H1 (cell line): ENCODE measurements around the gene PGM1. TPM values are rescaled to one million over a fixed set of nuclear protein-coding genes. Genes with fewer than 3 reads are reported as not detected.

ENCODE experiments used
- CTCF ChIA-PET: fragments of 300-600 bp; sonication (Branson Sonifier 250); formaldehyde crosslinking; loops from one replicate; lab custom pipeline; 2021; ENCODE audit not compliant: partially characterized antibody; lab: Charles Lee
- POLR2A ChIA-PET: fragments of 300-600 bp; sonication (Branson Sonifier 250); formaldehyde crosslinking; loops from one replicate; lab custom pipeline; 2021; ENCODE audit warnings: inconsistent platforms; ENCODE audit not compliant: partially characterized antibody; lab: Charles Lee
- DNase-seq, 2 experiments: peaks; one replicate each; pipeline versions ENCODE4 v3.0.0 to v3.0.0-alpha.2; 2010 to 2022; ENCODE audit warnings: low spot score in 2 of 2, low read depth in 1 of 2, mixed read lengths in 1 of 2
- FAIRE-seq: peaks from 2 replicates; lab custom pipeline; 2011; peaks lifted over from hg19 to GRCh38; lab: Jason Lieb, UNC
- H2AFZ ChIP-seq: 2 replicates; pipeline ENCODE4 v1.8.1; 2012; ENCODE audit warnings: low read length, inconsistent platforms
- H2AK5ac ChIP-seq: 2 replicates; pipeline ENCODE4 v1.6.1; 2013; ENCODE audit warnings: low read depth, low read length
- H2BK120ac ChIP-seq: replicated peaks from 2 replicates; pipeline ENCODE3; 2013; ENCODE audit warnings: low read depth, low read length, inconsistent platforms
- H2BK12ac ChIP-seq: 2 replicates; pipeline ENCODE4 v1.6.1; 2013; ENCODE audit warnings: low read depth, low read length
- H2BK15ac ChIP-seq: 2 replicates; pipeline ENCODE4 v1.6.1; 2013; ENCODE audit warnings: low read length
- H2BK20ac ChIP-seq: 2 replicates; pipeline ENCODE4 v1.6.1; 2013; ENCODE audit warnings: low read length
- H2BK5ac ChIP-seq: 2 replicates; pipeline ENCODE4 v1.6.1; 2013; ENCODE audit warnings: low read depth, low read length
- H3K14ac ChIP-seq: 2 replicates; pipeline ENCODE4 v1.6.1; 2013; ENCODE audit warnings: inconsistent platforms; ENCODE audit not compliant: insufficient read length
- H3K18ac ChIP-seq: 2 replicates; pipeline ENCODE4 v1.6.1; 2013; ENCODE audit warnings: low read length; ENCODE audit errors: extremely low read depth
- H3K23ac ChIP-seq: 2 replicates; pipeline ENCODE4 v1.6.1; 2013; ENCODE audit warnings: inconsistent platforms; ENCODE audit not compliant: insufficient read length
- H3K23me2 ChIP-seq: 2 replicates; pipeline ENCODE4 v1.6.1; 2013; ENCODE audit warnings: low read depth, low read length
- H3K27ac ChIP-seq: 2 replicates; pipeline ENCODE4 v1.6.1; 2011; ENCODE audit warnings: low read depth, low read length, inconsistent platforms
- H3K27me3 ChIP-seq, 4 experiments: replicated peaks in 1 of 4; 1 replicate in 1 of 4; 2 replicates in 3 of 4; pipeline versions ENCODE4 v1.6.1 to v1.8.1; 2011 to 2013; ENCODE audit warnings: low read length in 3 of 4, mild to moderate bottlenecking in 3 of 4, inconsistent platforms in 2 of 4, mixed read lengths in 2 of 4, moderate library complexity in 1 of 4; ENCODE audit not compliant: control insufficient read depth in 3 of 4, insufficient read depth in 3 of 4; ENCODE audit errors: extremely low read depth in 1 of 4
- H3K36me3 ChIP-seq, 4 experiments: 2 replicates each; pipeline versions ENCODE4 v1.6.1 to v1.8.1; 2011 to 2013; ENCODE audit warnings: mild to moderate bottlenecking in 4 of 4, low read length in 3 of 4, moderate library complexity in 2 of 4, control low read depth in 1 of 4, inconsistent platforms in 1 of 4; ENCODE audit not compliant: insufficient read depth in 4 of 4, control insufficient read depth in 2 of 4
- H3K4ac ChIP-seq: replicated peaks from 2 replicates; pipeline ENCODE3; 2013; ENCODE audit warnings: low read length, low read depth, mixed read lengths, inconsistent platforms; ENCODE audit not compliant: insufficient read length
- H3K4me1 ChIP-seq, 4 experiments: replicated peaks in 1 of 4; 1 replicate in 1 of 4; 2 replicates in 3 of 4; pipeline versions ENCODE4 v1.6.1 to v1.8.1; 2011 to 2013; ENCODE audit warnings: low read length in 3 of 4, inconsistent platforms in 2 of 4, mixed read lengths in 1 of 4; ENCODE audit not compliant: insufficient read depth in 4 of 4, control insufficient read depth in 3 of 4
- H3K4me2 ChIP-seq, 2 experiments: 2 replicates each; pipeline versions ENCODE4 v1.6.1 to v1.8.1; 2011 to 2013; ENCODE audit warnings: low read depth in 2 of 2, low read length in 2 of 2, control low read depth in 1 of 2, inconsistent platforms in 1 of 2, mild to moderate bottlenecking in 1 of 2; ENCODE audit not compliant: insufficient read depth in 1 of 2
- H3K4me3 ChIP-seq, 4 experiments: fragments of 200-600, 300-600 bp in 1 of 4; sonication (generic), shearing (Covaris generic), sonication (Bioruptor Twin) in 1 of 4; 2 replicates each; pipeline versions ENCODE4 v1.5.1 to v1.8.1; 2011 to 2016; ENCODE audit warnings: low read length in 4 of 4, low read depth in 3 of 4, control low read depth in 2 of 4, inconsistent platforms in 2 of 4, mild to moderate bottlenecking in 2 of 4, mixed read lengths in 1 of 4, moderate library complexity in 1 of 4; ENCODE audit not compliant: insufficient read depth in 2 of 4; ENCODE audit errors: extremely low read depth in 1 of 4
- H3K56ac ChIP-seq: replicated peaks from 2 replicates; pipeline ENCODE3; 2013; ENCODE audit warnings: low read depth, mild to moderate bottlenecking, mixed read lengths, low read length, inconsistent platforms; ENCODE audit not compliant: insufficient read length
- H3K79me1 ChIP-seq: 2 replicates; pipeline ENCODE4 v1.6.1; 2013; ENCODE audit warnings: low read depth, low read length, control low read depth
- H3K79me2 ChIP-seq, 2 experiments: 2 replicates each; pipeline versions ENCODE4 v1.6.1 to v1.8.1; 2012 to 2013; ENCODE audit warnings: low read length in 2 of 2, mild to moderate bottlenecking in 2 of 2, inconsistent platforms in 1 of 2; ENCODE audit not compliant: insufficient read depth in 2 of 2, control insufficient read depth in 1 of 2
- H3K9ac ChIP-seq, 4 experiments: replicated peaks in 1 of 4; 1 replicate in 1 of 4; 2 replicates in 3 of 4; pipeline versions ENCODE4 v1.6.1 to v1.8.1; 2011 to 2013; ENCODE audit warnings: low read depth in 3 of 4, low read length in 3 of 4, control low read depth in 2 of 4, mild to moderate bottlenecking in 2 of 4, moderate library complexity in 2 of 4, inconsistent platforms in 1 of 4; ENCODE audit errors: extremely low read depth in 1 of 4
- H3K9me3 ChIP-seq, 2 experiments: 2 replicates each; pipeline versions ENCODE4 v1.6.1 to v1.8.1; 2012 to 2013; ENCODE audit warnings: mild to moderate bottlenecking in 2 of 2, moderate library complexity in 2 of 2, control low read depth in 1 of 2, inconsistent platforms in 1 of 2, low read depth in 1 of 2, low read length in 1 of 2, mixed read lengths in 1 of 2; ENCODE audit not compliant: insufficient read depth in 2 of 2
- H4K20me1 ChIP-seq, 2 experiments: replicated peaks in 1 of 2; 2 replicates each; pipeline versions ENCODE3 to v1.8.1; 2011 to 2013; ENCODE audit warnings: inconsistent platforms in 2 of 2, low read length in 2 of 2, mild to moderate bottlenecking in 1 of 2; ENCODE audit not compliant: insufficient read depth in 2 of 2, control insufficient read depth in 1 of 2
- H4K5ac ChIP-seq: 2 replicates; pipeline ENCODE4 v1.6.1; 2013; ENCODE audit warnings: low read length, low read depth, mixed read lengths, inconsistent platforms; ENCODE audit not compliant: insufficient read length
- H4K8ac ChIP-seq: 2 replicates; pipeline ENCODE4 v1.8.0; 2013; ENCODE audit warnings: mild to moderate bottlenecking, moderate library complexity, low read length, inconsistent platforms; ENCODE audit not compliant: insufficient read depth; ENCODE audit errors: extremely low read depth
- H4K91ac ChIP-seq: replicated peaks from 2 replicates; pipeline ENCODE3; 2013; ENCODE audit warnings: low read length, mixed read lengths, inconsistent platforms; ENCODE audit not compliant: insufficient read length
- RNF2 ChIP-seq: fragments of 200-900, 300-1000 bp; sonication (generic); IDR thresholded peaks from 2 replicates; pipeline ENCODE4 v1.7.1; 2016; ENCODE audit warnings: borderline replicate concordance, low read depth, mild to moderate bottlenecking, antibody characterized with exemption, low read length; ENCODE audit not compliant: poor library complexity, severe bottlenecking; ENCODE audit errors: missing control alignments
- SIRT6 ChIP-seq: IDR thresholded peaks from one replicate; pipeline ENCODE4 v1.7.1; 2012; ENCODE audit warnings: low read length, inconsistent platforms
- TEAD4 ChIP-seq: IDR thresholded peaks from 2 replicates; pipeline ENCODE4 v1.6.1; 2012; ENCODE audit warnings: low read depth, low read length, inconsistent platforms, mixed read lengths
- YY1 ChIP-seq: IDR thresholded peaks from 2 replicates; pipeline ENCODE4 v1.6.1; 2011; ENCODE audit warnings: low read depth, mild to moderate bottlenecking, low read length
- WGBS, 2 experiments: shearing (Covaris generic) in 1 of 2; methylation state at CpG; one replicate each; pipeline versions ENCODE4 v1.1.6 to v1.1.7; 2013 to 2015; ENCODE audit warnings: low lambda C conversion rate in 2 of 2, mixed read lengths in 2 of 2, inconsistent platforms in 1 of 2, low coverage in 1 of 2, missing lambda C conversion rate in 1 of 2; ENCODE audit not compliant: insufficient replicate concordance in 2 of 2, insufficient coverage in 1 of 2, insufficient read length in 1 of 2; ENCODE audit errors: extremely low coverage in 1 of 2, missing lambda C conversion rate in 1 of 2; 5-methylcytosine and 5-hydroxymethylcytosine counted together
- polyA plus RNA-seq, 7 experiments: library from polyadenylated mRNA; depleted of rRNA in 3 of 7; stranded (reverse) in 5 of 7; unstranded in 2 of 7; fragments of >200 nt in 5 of 7; fragments of 200-250 nt in 2 of 7; gene quantifications; 1 replicate in 5 of 7; 2 replicates in 1 of 7; 4 replicates in 1 of 7; pipeline versions ENCODE4 v1.2.1 to v1.2.3, GENCODE V29; 2011 to 2013; ENCODE audit warnings: missing spikeins in 2 of 7, mixed read lengths in 2 of 7
- total RNA-seq: library from RNA; stranded (reverse); fragmentation: NEBNext Ultra II Directional; extraction: Animal tissue kit (Norgen Biotek cat#: 25700); gene quantifications from 2 replicates; pipeline ENCODE4 v1.2.1, GENCODE V29; 2021

The PGM1 gene
- total and polyA plus RNA-seq, 2 of the 8 experiments (the other 6 are each of a cell fraction or from before 2014, with no cell fraction given) = 33.0 to 65.4 TPM

DNA sequence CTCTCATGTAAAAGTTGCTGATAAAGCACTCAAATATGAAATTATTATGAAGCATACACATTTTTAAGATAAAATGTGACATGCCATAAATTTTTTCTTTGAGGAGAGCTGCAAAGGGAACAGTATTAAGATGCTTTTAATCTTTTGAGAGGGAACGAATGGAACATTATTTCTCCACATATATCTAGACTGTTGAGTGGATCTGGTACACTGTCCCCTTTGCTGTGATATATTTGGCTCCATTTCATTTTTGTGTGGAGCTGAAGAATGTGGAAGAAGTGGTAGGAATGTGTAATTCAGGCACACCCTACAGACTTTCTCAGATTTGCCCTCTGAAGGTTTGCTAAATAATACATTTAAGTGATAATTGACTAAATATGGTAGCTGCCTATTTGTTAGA lies 31.7 kb downstream of the PGM1 start:
- Histone ChIP-seq H3K56ac (no peak overlapping the region), H3K4me2 (no peak overlapping the region), H3K27me3 (no peaks in the 10 kb centered on the region), H3K4me1 (peaks cover 0 to 3% (median 0%) of the 10 kb centered on the region in 4 experiments; a peak in 2 of 7 replicates), H4K8ac (no peak overlapping the region), H3K23me2 (0 out of 2 replicates have a peak, but pooled peaks cover 2% of the 10 kb centered on the region), H2BK12ac (no peak overlapping the region), H2BK20ac (no peak overlapping the region), H3K4ac (no peak overlapping the region), H4K5ac (no peak overlapping the region), H3K4me3 (no peak overlapping the region), H4K91ac (no peak overlapping the region), H4K20me1 (peaks cover 0 to 1% of the 10 kb centered on the region in 2 experiments), H3K36me3 (peaks cover 0 to 2% (median under 1%) of the 10 kb centered on the region in 4 experiments; a peak in 2 of 8 replicates), H2BK120ac (no peak overlapping the region), H2BK15ac (no peak overlapping the region), H3K79me1 (peaks cover 2% of the 10 kb centered on the region; the same call in 1 of the 2 replicates), H2AFZ (no peak overlapping the region), H3K27ac (no peak overlapping the region), H3K18ac (no peak overlapping the region), H3K9ac (no peak overlapping the region), H2BK5ac (no peak overlapping the region), H2AK5ac (no peak overlapping the region), H3K79me2 (no peaks in the 10 kb centered on the region), H3K9me3 (no peaks in the 10 kb centered on the region), H3K23ac (no peak overlapping the region), H3K14ac (no peak overlapping the region)
- TF ChIP-seq YY1 (no peak), RNF2 (no peak), TEAD4 (0 out of 2 replicates have a peak, but pooled peaks have one; percentile 22), SIRT6 (no peak)
- DNase-seq (no peak), FAIRE-seq (no peak)
- ChIA-PET POLR2A (no interaction called here), CTCF (interaction anchor here (0.6 to 1.3 kb wide), 6 partner anchors 8 to 604 kb away, joined by 3 to 6 read pairs (median 3); no protein-coding TSS in a partner anchor)
- WGBS, 2 experiments = 100% methylated on average over 1 of the region's 1 CpG; no CpG with 5 or more reads in 1 of the 2 experiments
